LHCN-M2 (cell line): ENCODE measurements around the gene MAPKAPK2. TPM values are rescaled to one million over a fixed set of nuclear protein-coding genes. Genes with fewer than 3 reads are reported as not detected.
"Not testable (repeated sequence)": the region's sequence is repeated elsewhere in the genome, so short reads cannot be mapped to it uniquely, and the experiment has no call there.

Source experiments
- DNase-seq: peaks from one replicate; pipeline ENCODE4 v3.0.0-alpha.2; 2012; ENCODE audit warnings: low read depth
- total RNA-seq: library from RNA; depleted of rRNA; stranded (reverse); fragments of >200 nt; gene quantifications from 2 replicates; pipeline ENCODE4 v1.2.3, GENCODE V29; 2014; rRNA removed

Gene MAPKAPK2
- total RNA-seq, 1 experiment from 2014 or later, result 49.4 TPM

GRCh38 chr1:206772243-206772937 lies 87.7 kb downstream of the MAPKAPK2 start, which contains the start of gene IL10:
Gene IL10, minus strand, starts transcription at chr1:206772494. Its CDS starts 59 bp downstream, at chr1:206772435.
- DNase-seq, result no peak

GRCh38 chr1:206774093-206774492 lies 89.4 kb downstream of the MAPKAPK2 start:
- DNase-seq, result no peak

GRCh38 chr1:206776229-206776628 lies 91.5 kb downstream of the MAPKAPK2 start:
- DNase-seq, result no peak

GRCh38 chr1:206778031-206778430 lies 93.3 kb downstream of the MAPKAPK2 start:
- no peak for DNase-seq

GRCh38 chr1:206778911-206779310 lies 94.2 kb downstream of the MAPKAPK2 start:
- DNase-seq, result not testable (repeated sequence)

GRCh38 chr1:206779638-206780037 lies 94.9 kb downstream of the MAPKAPK2 start:
- no peak for DNase-seq

- no peak for DNase-seq
Measured at GRCh38 chr1:206782448-206782847, 97.7 kb downstream of the MAPKAPK2 start.

GRCh38 chr1:206783506-206783905 lies 98.8 kb downstream of the MAPKAPK2 start:
- DNase-seq, result no peak

Other genes starting within 250 kb of the MAPKAPK2 start
- gene IKBKE, start 214.4 kb upstream of the MAPKAPK2 start, total RNA-seq, result 9.2 and 10.7 TPM in 2 replicates
- gene RASSF5, start 177.4 kb upstream of the MAPKAPK2 start, total RNA-seq, result 0.19 and 0.63 TPM in 2 replicates
- gene EIF2D, start 72.4 kb upstream of the MAPKAPK2 start, total RNA-seq, result 49.3 and 53.5 TPM in 2 replicates
- 30.5 and 31.0 TPM in 2 replicates for gene DYRK3, start 49.4 kb upstream of the MAPKAPK2 start, total RNA-seq
- gene IL19, start 85.9 kb downstream of the MAPKAPK2 start, total RNA-seq, result not detected in 2 replicates
- gene IL10, start 87.6 kb downstream of the MAPKAPK2 start, total RNA-seq, result not detected in 2 replicates
- gene IL20, start 180.7 kb downstream of the MAPKAPK2 start, total RNA-seq, result not detected in 2 replicates
- 0.17 TPM in 1 of 2 replicates, not detected in the other for gene IL24, start 212.5 kb downstream of the MAPKAPK2 start, total RNA-seq
- gene FCMR, start 237.0 kb downstream of the MAPKAPK2 start, total RNA-seq, result not detected in 2 replicates